DMS79 (cell line): Measurements from ENCODE around the gene DMRT1.
"Not testable (repeated sequence)": the region's sequence is repeated elsewhere in the genome, so short reads cannot be mapped to it uniquely, and the experiment has no call there.

ENCODE experiments used
- DNase-seq: peaks from one replicate; lab custom pipeline; 2025; lab: John Stamatoyannopoulos, UW

The DMRT1 gene

DNA sequence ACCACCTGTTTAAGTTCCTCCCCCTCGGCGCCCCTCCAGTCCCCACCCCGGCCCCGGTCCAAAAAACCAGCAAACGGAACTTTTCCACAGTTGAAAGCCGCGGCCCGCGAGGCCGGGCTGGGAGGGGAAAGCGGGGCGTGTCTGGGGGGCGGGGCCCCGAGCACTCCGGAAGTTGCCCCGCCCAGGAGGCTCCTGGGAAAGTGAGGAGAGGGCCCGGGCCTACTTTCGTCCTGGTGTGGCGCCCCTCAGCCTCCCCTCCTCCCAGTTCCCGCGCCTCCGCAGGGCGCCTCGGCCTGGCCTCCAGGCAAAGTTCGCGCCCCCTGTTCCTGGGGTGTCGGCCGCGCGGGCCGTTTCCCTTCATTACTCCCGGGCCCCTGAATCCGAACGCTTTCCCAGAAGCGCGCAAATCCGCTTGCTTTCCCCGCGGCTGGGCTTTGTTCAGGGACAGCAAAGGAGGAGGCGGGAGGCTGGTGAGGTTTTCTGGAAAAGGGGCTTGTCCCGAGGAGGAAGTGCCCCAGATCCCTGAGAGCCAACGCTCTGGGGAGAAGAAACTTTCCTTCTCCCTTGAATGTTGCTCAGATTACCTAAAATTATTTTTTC is 130.5 kb downstream of the DMRT1 start:
- no peak for DNase-seq

DNA sequence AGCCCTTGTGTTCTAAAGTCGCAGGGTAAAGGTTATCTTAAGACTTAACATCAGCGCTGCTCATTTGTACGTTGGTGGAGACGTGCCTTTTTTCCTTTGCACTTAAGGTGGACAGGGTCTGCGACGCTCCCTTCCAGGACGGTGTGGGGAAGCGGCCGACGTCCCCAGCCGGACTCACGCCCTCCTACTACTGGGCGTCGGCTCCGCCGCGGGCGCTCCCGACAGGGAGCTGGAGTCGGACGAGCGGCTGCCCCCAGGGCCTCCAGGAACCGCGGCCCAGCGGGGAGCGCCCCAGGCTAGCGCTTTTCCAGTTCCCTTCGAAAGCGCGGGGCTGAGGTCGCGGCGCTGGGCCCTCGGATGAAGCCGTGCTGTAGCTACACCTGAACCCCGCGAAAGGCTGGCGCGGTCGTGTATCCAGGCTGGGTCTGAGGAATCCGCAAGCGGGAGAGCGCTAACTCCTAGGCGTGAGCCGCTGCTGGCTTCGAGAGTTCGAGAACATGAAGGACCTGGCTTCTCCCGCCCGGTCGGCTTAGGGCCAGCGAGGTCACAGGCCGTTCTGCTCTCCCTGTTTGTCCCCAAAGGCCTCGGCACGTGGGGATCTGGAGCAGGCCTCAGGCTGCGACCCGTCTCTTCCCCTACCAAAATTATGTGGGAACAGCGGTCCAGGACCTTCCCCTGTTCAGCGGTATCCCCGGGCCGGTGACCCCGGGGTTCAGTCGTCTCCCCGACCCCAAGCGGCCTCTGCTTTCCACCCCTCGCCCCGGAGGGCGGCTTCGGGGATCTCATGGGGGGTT is 131.2 kb downstream of the DMRT1 start:
- no peak for DNase-seq

DNA sequence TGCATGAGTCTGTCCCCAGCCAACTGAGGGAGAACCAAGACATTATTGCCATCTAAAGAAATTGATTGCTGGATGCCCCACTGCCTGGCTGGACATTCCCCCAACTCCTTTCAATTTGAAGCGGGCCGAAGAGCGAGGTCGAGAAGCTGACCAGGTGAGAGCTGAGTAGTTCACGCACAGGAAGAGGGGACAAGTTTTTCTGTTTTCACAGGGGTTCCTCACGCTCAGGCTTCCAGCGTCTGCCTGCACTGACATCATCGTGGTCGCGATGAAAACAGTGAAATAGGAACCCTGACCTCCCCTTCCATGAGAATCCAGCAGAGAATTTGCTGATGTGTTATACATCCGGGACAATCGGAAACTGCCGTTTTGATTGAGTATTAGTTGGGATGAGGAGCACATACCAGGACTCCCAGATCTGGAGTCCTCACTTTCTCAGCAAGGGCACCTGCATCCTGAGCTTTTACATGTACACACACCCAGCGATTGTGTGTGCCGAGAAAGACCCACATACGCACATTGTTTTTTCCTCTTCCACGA is 131.9 kb downstream of the DMRT1 start:
- no peak for DNase-seq

DNA sequence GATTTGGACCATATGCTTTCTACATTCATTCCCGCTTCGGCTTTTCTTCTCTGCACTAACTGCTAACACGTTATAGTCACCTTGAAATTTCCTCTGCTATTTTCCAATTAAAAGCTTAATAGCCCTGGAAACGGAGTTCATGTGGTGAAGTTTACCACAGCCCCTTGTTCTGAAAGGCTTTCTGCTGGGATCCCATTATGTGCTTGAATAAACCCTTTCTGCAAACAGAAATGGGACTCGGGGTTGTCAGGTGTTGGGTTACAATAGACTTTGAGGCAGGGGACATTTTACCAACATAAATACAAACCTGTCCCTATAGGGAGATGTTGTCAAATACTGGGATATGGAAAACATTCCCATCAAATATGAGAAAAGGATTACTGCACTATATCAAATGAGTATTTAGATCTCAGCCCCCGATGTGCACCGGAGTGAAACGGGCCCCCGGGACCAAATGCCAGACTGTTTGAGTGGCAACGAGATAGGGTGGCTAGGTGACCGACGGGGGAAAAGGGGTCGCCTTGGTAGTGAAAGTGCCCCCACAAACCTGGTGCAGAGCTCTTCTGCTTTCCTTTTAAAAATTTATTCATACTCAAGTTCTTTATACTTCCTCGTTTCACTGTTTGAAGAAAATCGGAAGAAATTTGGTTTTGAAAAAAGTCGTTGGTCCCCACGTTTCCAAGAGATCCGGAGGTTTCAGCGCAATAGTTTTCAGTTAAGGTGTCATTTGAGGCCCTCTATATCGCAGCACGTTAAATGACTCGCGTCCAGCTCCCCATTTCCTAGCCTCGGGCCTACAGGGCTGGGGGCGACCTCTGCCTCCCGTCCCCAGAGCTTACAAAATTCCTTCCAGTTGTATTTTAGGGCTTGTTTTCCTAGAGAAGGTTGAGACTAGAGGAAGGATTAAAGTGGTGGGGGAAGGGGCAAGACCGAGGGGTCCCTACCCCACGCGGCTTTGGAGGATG is 132.8 kb downstream of the DMRT1 start:
- DNase-seq = no peak

DNA sequence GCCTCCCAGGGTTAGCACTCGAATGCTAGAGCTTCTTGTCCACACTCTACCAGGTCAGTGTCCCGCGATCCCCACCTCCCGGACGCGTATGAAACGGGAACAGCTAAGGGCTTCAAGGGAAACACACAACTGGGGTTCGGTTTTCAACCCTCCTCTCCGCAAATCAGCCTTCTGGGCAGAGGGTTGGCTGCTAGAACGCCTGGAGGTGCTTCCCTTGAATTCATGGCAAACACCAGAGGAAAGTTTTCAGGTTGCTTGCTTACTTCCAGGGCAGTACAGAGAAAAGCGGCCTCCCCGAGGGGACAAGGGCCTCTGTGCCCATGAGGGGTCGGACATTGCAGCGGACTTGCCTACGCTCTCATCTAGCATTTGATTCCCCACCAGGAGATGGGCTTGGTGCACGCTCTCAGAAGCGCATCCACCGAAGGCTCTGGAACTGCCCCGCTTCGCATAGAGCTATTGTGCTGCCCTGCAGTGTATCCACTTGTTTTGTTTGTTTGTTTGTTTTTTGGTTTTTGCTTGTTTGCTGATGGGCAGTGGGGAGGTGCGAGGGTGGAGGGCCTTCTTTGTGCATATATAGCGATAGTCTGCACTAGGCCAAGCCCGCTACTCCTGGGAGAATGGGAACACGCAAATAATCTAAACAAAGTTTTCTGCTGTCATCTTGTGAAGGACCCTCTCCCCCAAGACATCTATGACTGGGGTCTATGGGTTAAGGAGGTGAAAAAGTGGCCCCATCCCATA is 133.7 kb downstream of the DMRT1 start:
- no peak for DNase-seq

DNA sequence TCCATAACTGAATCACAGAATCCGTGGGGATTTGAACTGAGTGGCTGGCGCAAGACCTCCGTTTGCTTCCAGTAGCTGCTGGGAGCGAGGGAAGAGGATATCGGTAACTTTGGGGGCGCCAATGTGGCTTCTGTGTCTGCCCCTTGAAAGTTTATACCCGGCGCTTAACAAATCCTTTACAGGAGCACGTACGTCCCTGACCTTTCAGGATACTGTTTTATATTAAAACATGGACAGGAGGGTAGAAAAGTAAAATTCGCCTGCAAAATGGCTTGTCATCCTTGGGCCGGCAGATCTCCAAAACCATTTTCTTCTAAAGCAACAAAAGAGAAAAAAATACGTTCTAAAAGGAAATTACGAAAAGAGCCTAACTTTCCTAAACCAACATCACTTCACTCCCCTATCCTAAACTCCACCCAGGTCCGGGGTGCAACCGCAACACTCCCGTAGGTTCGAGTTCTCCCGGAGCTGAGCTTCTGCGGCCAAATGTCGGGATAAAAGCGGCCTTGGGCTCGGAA is 134.3 kb downstream of the DMRT1 start:
- DNase-seq = no peak

DNA sequence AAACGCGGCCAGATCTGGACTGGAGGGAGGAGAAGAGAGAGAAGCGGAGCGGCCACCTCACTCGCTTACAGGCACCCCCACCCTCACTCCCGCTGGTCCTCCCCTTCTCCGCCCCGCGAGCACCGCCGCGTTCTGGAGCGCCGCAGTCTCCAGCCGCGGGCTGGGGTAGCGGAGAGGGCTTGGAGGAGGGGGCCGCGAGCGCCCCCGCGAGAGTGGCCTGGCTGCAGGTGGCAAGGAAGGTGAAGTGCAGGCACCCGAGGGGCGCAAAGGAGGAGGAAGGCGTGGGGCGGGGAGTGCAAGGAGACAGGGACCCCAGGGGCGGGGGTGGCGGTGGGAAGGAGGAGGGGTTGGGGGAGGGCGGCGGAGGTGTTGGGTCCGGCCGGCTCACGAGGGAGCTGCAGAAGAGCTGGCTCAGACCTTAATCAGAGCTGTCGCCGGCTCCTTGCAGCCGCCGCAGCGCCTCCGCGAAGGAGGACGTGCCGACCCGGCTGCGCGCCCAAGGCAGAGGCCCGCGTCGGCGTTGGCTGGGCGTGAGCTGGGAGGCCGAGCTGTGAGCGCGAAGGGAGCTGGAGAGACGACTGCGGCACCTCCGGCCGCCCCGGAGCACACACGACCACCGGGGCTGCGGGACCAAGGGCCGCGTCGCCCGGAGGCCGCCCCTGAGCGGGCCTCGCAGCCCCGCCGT is 134.9 kb downstream of the DMRT1 start, which contains the start of gene DMRT3:
TSS of gene DMRT3 (plus strand) at position 398 of the 685 bp plus-strand sequence. CDS start 347 bp downstream, outside the sequence.
- DNase-seq = peak; percentile 9

DNA sequence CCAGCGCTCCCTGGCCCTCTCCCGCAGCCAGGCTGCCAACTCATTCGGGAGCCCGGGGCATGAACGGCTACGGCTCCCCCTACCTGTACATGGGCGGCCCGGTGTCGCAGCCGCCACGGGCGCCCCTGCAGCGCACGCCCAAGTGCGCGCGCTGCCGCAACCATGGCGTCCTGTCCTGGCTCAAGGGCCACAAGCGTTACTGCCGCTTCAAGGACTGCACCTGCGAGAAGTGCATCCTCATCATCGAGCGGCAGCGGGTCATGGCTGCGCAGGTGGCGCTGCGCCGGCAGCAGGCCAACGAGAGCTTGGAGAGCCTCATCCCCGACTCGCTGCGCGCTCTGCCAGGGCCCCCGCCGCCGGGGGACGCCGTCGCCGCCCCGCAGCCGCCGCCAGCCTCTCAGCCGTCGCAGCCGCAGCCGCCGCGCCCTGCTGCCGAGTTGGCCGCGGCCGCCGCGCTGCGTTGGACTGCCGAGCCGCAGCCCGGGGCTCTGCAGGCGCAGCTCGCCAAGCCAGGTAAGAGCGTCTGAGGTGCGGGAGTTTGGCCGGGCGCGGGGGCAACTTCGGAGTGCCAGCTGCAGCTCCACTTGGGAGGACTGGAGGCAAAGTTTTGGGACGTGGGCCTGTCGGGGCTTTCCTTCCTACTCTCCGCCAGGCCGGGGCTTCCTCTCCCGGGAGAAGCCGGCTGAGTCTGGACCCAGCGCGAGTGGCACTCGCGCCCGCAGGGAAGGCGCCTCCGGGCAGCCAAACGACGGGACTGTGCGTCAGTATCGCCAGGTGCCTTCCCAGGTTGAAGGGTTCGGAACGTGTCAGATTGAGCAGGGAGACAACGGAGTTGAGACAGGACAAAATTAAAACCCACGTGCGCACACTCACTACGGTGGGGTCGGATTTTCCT is 135.7 kb downstream of the DMRT1 start:
- DNase-seq = no peak

DNA sequence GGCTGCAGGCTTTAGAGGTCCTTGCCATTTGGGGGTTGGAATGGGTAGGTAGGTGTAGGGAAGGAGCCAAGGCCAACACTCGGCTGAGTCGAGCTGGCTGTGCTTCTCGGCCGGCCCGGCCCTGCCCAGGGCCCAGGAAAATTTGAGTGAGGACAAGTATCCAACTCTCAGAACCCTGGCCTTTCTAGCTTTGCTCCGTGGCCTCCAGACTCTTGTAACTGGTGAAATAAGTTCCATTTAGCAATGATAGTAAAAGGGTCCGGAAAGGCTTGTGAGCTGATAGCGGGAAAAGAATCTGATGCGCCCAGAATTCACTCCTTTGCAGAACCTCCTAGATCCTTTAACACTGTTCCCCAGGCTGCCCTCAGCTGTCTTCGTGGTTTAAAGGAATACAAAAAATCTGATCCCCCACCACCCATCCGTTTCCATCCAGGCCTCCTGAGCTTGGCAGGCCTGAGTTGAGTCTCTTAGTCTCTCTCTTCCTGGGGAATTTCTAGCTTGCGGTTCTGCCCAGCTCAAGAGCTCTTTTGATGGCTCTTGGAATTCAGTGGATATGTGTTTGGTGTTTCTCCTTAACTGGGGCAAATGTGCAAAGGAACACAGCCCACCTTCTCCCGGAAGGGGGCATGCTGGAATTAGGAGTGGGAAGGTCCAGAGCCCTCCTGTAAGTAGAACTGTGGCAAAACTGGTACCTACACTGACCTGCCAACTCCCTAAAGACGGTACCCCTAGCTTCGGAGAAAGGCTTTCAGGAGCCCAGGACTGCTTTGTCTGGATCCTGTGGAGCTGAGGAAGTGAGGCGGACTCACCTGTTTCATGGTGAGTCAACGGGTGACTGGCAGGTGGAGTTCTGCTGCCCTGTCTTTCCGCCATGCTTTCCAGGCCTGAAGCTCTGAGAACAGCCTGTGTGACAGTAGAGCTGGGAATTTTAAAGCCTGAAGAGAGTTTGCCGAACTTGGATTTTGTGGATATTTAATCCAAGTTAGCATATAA is 136.6 kb downstream of the DMRT1 start:
- DNase-seq = no peak

DNA sequence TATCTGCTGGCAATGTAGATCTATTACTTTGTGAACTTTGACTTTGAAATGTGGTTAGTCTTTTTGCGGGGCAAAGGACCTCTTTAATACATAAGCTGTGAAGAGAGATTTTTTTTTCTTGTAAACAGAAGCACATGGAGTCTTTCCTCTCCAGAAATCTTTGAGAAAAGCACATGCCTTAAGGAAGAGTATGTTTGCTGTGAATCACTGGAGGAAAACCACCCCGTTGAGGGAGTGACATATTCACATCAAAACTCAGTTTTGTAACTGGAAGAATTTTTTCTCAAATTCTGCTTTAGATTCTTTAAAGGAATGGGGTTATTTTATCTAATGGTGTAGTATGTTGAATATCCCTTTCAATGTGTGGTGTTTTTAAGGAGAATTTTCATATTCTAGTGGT is 138.5 kb downstream of the DMRT1 start:
- DNase-seq = no peak

DNA sequence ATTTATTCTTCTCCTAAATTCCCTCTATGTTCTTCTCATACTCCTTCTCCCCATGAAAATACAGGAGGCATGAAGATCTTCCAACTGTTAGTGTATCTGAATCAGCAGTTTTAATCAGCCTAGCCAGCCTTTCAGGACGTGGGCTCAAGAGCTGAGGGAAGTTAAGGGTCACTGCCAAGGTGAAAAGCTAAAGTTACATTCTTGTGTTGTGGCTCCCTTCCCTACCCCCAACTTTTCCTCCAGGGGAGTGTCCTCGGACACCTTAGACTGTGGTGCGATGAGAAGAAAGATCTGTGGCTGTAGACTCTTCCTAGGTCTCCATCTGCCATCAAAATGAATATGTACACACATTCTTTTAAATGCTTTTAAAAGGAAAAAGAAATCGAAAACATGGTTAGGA is 139.1 kb downstream of the DMRT1 start:
- DNase-seq = no peak

DNA sequence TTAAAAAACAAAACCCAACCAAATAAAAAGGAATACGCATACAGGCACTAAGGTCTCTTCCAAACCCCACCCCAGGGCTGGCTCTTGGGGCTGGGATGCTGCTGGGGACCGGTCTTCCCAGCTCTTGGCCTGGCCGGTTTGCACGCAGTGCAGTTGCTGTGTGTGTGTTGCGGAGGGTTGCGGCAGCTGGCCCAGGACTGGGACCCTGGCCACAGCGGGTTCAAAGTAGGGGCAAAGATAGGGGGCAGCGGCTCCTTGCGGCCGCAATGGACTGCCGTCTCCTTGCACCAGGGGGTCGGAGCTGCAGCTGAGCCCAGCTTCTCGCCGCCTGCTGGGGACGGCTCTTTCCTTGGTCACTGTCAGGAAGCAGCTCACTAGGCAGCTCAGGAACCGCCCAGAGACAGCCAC is 140.0 kb downstream of the DMRT1 start:
- DNase-seq = no peak

DNA sequence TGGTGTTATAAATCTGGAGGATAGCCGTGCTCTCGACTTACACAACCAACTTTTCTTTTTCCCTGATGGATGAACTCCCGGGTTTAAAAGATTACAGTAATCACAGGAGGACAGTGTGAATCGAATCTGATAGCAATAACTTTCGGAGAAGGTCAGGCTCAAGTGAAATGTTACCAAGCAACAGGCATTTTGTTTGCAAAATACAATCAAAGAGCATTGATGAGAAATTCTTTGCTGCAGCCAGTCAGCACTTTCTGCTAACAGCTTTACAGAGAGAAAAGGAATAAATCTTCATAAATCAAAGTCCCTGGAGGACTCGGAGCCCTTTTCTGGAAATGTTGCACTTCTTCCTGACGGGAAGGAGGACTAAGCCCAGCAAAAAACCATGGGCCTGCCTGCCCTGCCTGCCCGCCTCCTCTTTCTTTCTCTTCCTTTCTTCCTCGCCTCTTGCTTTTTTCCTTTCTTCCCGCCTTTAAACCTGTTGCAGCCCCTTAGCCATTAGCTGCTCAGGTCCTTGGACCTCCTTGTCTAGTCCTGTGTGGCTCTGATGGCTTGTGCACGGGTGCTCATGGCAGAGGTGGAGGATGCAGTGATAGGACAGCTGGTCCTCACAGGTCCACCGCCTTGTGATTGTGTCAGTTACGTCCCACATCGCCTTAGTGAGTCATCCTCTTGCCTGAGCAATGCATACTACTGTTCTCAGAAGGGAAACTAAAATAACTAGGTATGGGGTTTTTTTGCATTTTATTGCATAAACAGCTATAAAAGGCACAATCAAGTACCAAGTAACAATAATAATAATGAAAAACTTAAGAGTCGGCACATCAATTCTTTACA is 141.1 kb downstream of the DMRT1 start:
- DNase-seq = no peak

DNA sequence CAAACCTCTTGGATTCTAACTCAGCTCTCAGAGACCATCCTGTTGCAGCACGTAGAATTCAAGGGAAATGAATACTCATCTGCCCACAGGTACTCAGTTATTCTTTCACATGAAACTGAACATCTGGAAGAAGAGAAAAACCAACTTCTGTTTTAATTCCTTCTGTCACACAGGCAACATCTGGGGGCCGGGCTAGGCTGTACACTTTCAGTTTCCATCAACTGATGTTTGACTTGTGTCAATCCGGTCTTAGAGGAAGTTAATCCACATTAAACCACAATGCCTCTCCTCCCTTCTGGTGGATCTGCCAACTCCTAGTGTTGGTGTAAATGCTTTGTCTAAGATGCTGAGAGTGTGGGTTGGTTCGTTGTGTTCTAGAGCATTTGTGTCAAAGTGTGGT is 152.5 kb downstream of the DMRT1 start:
- no peak for DNase-seq

DNA sequence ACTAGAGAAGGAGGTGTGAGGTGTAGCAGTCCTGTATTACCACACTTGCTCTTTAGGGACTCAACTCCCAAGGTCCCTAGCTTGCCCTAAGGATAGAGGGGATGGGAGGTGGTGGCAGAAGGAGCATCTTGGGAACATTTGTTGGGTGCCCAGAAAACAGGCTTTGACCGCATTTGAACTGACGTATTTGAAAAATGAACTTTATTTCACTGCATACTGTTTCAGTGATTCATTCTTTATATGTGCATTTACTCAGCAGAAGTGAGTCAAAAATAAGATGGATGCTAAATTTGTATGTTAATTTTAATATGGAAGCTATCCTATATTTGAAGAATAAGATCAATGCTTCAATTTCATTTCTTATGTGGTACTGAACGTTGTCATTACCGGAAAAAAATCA is 153.7 kb downstream of the DMRT1 start:
- no peak for DNase-seq

DNA sequence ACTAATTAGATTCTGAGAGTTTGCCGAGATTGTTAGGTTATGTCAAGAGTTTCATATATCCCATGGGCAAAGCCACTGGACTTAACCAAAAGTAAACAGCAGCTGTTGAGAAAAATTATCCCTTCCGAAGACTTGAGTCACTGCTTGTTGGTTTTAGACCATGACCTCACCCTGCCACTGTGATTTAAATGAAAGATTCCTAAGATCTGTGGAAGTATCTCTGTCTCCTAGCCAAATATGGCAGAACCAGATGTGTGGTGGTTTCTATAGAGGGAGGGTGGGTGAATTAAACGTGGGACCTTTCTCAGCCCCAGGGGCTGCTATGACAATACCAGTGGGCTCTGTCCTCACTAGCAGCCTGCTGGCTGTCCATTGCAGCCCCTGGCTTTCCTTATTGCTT is 154.3 kb downstream of the DMRT1 start:
- no peak for DNase-seq

DNA sequence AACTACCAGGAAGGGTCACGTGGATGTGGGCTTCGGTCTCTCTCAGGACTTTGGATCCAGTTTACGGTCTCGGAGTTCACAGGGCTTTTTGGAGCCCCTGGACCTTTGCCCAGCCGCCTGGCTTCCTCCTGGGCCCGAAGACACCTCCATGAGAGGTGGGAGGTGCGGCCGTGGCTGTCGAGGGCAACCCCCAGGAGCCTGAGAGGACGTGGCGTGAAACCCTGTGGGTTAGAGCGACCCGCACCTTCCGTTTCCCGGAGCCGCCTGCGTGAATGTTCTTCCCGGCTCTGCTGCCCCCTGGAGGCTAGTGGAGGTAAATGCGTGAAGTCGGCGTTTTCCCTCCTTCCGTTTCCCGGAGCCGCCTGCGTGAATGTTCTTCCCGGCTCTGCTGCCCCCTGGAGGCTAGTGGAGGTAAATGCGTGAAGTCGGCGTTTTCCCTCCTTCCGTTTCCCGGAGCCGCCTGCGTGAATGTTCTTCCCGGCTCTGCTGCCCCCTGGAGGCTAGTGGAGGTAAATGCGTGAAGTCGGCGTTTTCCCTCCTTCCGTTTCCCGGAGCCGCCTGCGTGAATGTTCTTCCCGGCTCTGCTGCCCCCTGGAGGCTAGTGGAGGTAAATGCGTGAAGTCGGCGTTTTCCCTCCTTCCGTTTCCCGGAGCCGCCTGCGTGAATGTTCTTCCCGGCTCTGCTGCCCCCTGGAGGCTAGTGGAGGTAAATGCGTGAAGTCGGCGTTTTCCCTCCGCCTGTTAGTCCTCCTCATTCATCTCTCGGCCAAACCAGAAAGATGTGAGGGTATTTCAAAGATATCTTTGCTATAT is 157.0 kb downstream of the DMRT1 start:
- DNase-seq = not testable (repeated sequence)
